DOHH2 (cell line): ENCODE measurements around the gene HCN2.
"Not testable (repeated sequence)": the region's sequence is repeated elsewhere in the genome, so short reads cannot be mapped to it uniquely, and the experiment has no call there.

ENCODE experiments used
- H3F3A ChIP-seq: fragments of 200-600 bp; sonication (generic), shearing (Covaris generic); 2 replicates; pipeline ENCODE4 v1.6.0; 2016; ENCODE audit warnings: antibody characterized with exemption, mild to moderate bottlenecking; ENCODE audit not compliant: control insufficient read depth, insufficient read depth
- H3K27ac ChIP-seq: fragments of 200-600 bp; sonication (generic); 2 replicates; pipeline ENCODE4 v1.5.1; 2014; ENCODE audit warnings: low read depth, mild to moderate bottlenecking, low read length, moderate library complexity
- H3K27me3 ChIP-seq: fragments of 200-600 bp; sonication (generic); 2 replicates; pipeline ENCODE4 v1.6.1; 2014; ENCODE audit warnings: mild to moderate bottlenecking, low read length, mixed read lengths; ENCODE audit not compliant: control insufficient read depth
- H3K36me3 ChIP-seq: fragments of 200-600 bp; sonication (generic); 2 replicates; pipeline ENCODE4 v1.6.1; 2014; ENCODE audit warnings: mild to moderate bottlenecking, low read length, moderate library complexity, mixed read lengths; ENCODE audit not compliant: control insufficient read depth
- H3K4me1 ChIP-seq: fragments of 200-600 bp; sonication (generic); 2 replicates; pipeline ENCODE4 v1.6.1; 2014; ENCODE audit warnings: mild to moderate bottlenecking, low read length, mixed read lengths; ENCODE audit not compliant: control insufficient read depth
- H3K4me2 ChIP-seq: fragments of 200-600 bp; sonication (generic); 2 replicates; pipeline ENCODE4 v1.6.0; 2014; ENCODE audit warnings: mild to moderate bottlenecking, low read length, moderate library complexity
- H3K4me3 ChIP-seq: fragments of 200-600 bp; sonication (generic); 2 replicates; pipeline ENCODE4 v1.5.1; 2014; ENCODE audit warnings: mild to moderate bottlenecking, low read length, mixed read lengths
- H3K79me2 ChIP-seq: fragments of 200-600 bp; sonication (generic); 2 replicates; pipeline ENCODE4 v1.6.1; 2014; ENCODE audit warnings: mild to moderate bottlenecking, low read length, mixed read lengths; ENCODE audit not compliant: control insufficient read depth
- H3K9me2 ChIP-seq: fragments of 200-600 bp; sonication (generic); replicated peaks from 2 replicates; pipeline ENCODE4 v1.6.1; 2014; ENCODE audit warnings: mild to moderate bottlenecking, low read length, mixed read lengths; ENCODE audit not compliant: control insufficient read depth
- H3K9me3 ChIP-seq: fragments of 200-600 bp; sonication (generic); 2 replicates; pipeline ENCODE4 v1.6.1; 2014; ENCODE audit warnings: antibody characterized with exemption, low read length, mixed read lengths; ENCODE audit not compliant: control insufficient read depth, insufficient read depth
- H4K20me1 ChIP-seq: fragments of 200-600 bp; sonication (generic); 2 replicates; pipeline ENCODE4 v1.6.0; 2014; ENCODE audit warnings: low read depth, mild to moderate bottlenecking, antibody characterized with exemption, low read length, moderate library complexity; ENCODE audit not compliant: control insufficient read depth, insufficient read depth
- EZH2phosphoT487 ChIP-seq: fragments of 200-600 bp; sonication (generic); IDR thresholded peaks from 2 replicates; pipeline ENCODE4 v1.6.1; 2017; ENCODE audit warnings: borderline replicate concordance, mild to moderate bottlenecking, antibody characterized with exemption, low read length, moderate library complexity, mixed read lengths
- TF ChIP-seq, protein P1 (sequence below): fragments of 200-600 bp; sonication (generic); IDR thresholded peaks from one replicate; pipeline ENCODE4 v1.5.1; 2014; ENCODE audit warnings: antibody characterized with exemption, mild to moderate bottlenecking, low read depth, low read length; ENCODE audit not compliant: poor library complexity, severe bottlenecking

The HCN2 gene

DNA sequence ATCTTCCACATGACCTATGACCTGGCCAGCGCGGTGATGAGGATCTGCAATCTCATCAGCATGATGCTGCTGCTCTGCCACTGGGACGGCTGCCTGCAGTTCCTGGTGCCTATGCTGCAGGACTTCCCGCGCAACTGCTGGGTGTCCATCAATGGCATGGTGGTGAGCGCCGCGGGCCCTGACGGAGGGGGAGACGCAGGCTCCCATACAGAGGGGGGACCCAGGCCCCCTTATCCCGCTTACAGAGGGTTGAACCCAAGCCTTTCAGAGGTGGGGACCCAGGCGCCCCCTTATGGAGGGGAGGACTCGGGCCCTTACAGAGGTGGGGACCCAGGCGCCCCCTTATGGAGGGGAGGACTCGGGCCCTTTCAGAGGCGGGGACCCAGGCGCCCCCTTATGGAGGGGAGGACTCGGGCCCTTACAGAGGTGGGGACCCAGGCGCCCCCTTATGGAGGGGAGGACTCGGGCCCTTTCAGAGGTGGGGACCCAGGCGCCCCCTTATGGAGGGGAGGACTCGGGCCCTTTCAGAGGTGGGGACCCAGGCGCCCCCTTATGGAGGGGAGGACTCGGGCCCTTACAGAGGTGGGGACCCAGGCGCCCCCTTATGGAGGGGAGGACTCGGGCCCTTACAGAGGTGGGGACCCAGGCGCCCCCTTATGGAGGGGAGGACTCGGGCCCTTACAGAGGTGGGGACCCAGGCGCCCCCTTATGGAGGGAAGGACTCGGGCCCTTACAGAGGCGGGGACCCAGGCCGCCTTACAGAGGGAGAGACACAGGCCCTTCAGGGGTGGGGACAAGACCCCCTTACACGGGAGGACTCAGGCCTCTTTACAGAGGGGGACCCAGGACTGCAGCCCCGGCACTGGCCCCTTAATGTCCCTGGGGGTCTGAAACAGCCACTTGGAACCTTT lies 15.6 kb downstream of the HCN2 start:
- H3K4me3 ChIP-seq, H3K79me2 ChIP-seq, H3K4me1 ChIP-seq, H3K4me2 ChIP-seq, H3K27ac ChIP-seq, H3K9me3 ChIP-seq, H3K27me3 ChIP-seq, H3F3A ChIP-seq, H4K20me1 ChIP-seq, H3K9me2 ChIP-seq, H3K36me3 ChIP-seq: not testable (repeated sequence)
- TF ChIP-seq, protein P1, sequence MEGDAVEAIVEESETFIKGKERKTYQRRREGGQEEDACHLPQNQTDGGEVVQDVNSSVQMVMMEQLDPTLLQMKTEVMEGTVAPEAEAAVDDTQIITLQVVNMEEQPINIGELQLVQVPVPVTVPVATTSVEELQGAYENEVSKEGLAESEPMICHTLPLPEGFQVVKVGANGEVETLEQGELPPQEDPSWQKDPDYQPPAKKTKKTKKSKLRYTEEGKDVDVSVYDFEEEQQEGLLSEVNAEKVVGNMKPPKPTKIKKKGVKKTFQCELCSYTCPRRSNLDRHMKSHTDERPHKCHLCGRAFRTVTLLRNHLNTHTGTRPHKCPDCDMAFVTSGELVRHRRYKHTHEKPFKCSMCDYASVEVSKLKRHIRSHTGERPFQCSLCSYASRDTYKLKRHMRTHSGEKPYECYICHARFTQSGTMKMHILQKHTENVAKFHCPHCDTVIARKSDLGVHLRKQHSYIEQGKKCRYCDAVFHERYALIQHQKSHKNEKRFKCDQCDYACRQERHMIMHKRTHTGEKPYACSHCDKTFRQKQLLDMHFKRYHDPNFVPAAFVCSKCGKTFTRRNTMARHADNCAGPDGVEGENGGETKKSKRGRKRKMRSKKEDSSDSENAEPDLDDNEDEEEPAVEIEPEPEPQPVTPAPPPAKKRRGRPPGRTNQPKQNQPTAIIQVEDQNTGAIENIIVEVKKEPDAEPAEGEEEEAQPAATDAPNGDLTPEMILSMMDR: peak; percentile 85

DNA sequence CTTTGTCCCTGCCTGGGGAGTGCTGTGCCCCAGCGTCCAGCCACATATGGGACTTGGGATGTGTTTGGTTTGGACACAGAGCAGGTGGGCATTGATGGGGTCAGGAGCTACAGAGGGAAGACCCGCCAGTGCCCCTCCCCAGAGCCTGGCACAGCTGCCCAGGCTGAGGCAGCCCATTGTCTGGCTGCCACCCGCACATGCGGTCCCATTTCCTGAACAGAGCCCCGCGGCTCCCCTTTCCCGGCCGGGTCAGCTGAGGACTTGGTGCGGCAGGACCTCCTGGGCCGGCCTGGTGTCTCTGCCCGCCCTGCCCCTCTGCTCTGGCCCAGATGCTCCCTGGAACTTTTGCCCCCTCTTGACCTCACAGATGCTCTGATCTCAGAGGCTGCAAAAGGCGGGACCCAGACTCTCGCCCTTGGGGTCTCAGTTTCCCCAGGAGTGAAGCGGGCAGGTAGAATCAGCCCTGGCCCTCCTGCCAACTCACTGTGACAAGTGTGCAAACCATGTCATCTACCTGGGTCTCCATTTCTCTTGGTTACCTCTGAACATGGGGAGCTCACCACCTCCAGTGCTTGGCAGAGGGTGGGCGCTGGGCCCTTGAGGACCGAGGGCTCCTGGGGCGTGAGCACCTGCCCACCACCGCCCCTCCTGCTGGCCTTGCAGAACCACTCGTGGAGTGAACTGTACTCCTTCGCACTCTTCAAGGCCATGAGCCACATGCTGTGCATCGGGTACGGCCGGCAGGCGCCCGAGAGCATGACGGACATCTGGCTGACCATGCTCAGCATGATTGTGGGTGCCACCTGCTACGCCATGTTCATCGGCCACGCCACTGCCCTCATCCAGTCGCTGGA lies 17.8 kb downstream of the HCN2 start:
- Histone ChIP-seq H3F3A (no peaks in the 10 kb centered on the region; the same call in 1 of the 2 replicates), H3K27me3 (no peaks in the 10 kb centered on the region), H4K20me1 (no peaks in the 10 kb centered on the region), H3K9me3 (no peaks in the 10 kb centered on the region), H3K4me3 (no peak overlapping the region), H3K79me2 (no peaks in the 10 kb centered on the region), H3K9me2 (no peaks in the 10 kb centered on the region), H3K36me3 (no peaks in the 10 kb centered on the region), H3K4me1 (peaks cover 14% of the 10 kb centered on the region), H3K27ac (no peak overlapping the region), H3K4me2 (no peak overlapping the region)
- TF ChIP-seq, protein P1: no peak
- TF ChIP-seq EZH2phosphoT487: no peak

DNA sequence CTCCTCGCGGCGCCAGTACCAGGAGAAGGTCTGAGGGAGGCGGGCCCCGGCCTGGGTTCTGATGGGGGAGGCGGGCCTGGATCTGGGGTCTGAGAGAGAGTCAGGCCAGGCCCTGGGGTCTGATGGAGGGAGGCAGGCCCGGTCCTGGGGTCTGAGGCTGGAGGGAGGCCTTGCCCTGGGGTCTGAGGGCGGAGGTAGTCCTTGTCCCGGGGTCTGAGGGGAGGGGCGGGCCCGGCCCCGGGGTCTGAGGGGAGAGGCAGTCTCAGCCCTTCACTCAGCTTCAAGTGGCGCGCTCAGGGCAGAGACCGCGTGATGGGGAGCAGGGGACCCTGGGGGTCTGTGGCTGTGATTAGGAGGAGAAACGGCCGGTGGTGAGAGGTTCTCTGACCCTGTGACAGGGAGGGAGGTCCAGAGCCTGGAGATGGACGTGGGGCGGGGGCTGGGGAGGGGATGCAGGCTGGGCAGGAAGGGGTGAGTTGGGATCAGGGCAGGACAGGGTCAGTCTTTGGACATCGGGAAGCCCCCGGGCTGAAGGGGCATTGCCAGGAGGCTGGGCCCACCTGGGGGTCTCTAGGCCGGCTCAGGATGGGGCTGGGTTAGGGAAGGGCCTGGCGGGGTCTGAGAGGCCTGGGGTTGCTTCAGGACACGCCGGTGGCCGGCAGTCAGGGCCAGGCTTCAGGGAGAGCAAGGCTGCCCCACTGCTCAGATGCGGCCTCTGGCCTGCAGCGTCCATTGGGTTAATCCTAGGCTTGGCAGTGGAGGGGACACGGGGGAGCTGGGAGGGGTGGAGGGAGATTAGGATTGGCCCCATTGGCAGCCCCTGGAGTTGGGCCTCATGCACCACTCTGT lies 18.7 kb downstream of the HCN2 start:
- H3K9me3 ChIP-seq: no peaks in the 10 kb centered on the region
- no peak overlapping the region for H3K4me3 ChIP-seq
- H3K27ac ChIP-seq: no peak overlapping the region
- no peaks in the 10 kb centered on the region; the same call in 1 of the 2 replicates for H3F3A ChIP-seq
- H4K20me1 ChIP-seq: no peaks in the 10 kb centered on the region
- TF ChIP-seq, protein P1: no peak
- TF ChIP-seq EZH2phosphoT487: no peak
- peaks cover 14% of the 10 kb centered on the region for H3K4me1 ChIP-seq
- no peaks in the 10 kb centered on the region for H3K9me2 ChIP-seq
- no peaks in the 10 kb centered on the region for H3K36me3 ChIP-seq
- no peaks in the 10 kb centered on the region for H3K79me2 ChIP-seq
- no peaks in the 10 kb centered on the region for H3K27me3 ChIP-seq
- no peak overlapping the region for H3K4me2 ChIP-seq
